ENCODE measurements around the gene ABCA10. TPM values are rescaled to one million over a fixed set of nuclear protein-coding genes. Genes with fewer than 3 reads are reported as not detected.

The ABCA10 gene
- total RNA-seq, 6 experiments from 2014 or later = 1.7 to 4.0 (median 2.0) TPM

GRCh38 chr17:69218986-69219385 is 9.6 kb downstream of the ABCA10 start:
- intact Hi-C loops (cut with DNase I) = no loop called here
- Histone ChIP-seq H3K4me1 (no peaks in the 10 kb centered on the region), H3K27ac (no peak overlapping the region), H3K4me3 (no peak overlapping the region), H3K9me3 (no peaks in the 10 kb centered on the region), H3K36me3 (no peaks in the 10 kb centered on the region), H3K27me3 (no peaks in the 10 kb centered on the region)
- DNase-seq = no peak
- no peak for TF ChIP-seq POLR2A (IDR thresholded peaks at IDR 0.05)
- no peak for TF ChIP-seq CTCF (IDR thresholded peaks at IDR 0.05)
- ATAC-seq = no peak
- WGBS (ENCODE audit: insufficient coverage, low coverage, low lambda C conversion rate, missing lambda C conversion rate) = 83% methylated on average over 3 of the region's 3 CpGs

- 95% methylated on average over 4 of the region's 9 CpGs for WGBS (ENCODE audit: insufficient coverage, low coverage, low lambda C conversion rate, missing lambda C conversion rate)
- H3K4me3 ChIP-seq = no peak overlapping the region
- H3K27me3 ChIP-seq = no peaks in the 10 kb centered on the region
- H3K27ac ChIP-seq = no peak overlapping the region
- no peaks in the 10 kb centered on the region for H3K4me1 ChIP-seq
- intact Hi-C loops (cut with DNase I) = no loop called here
- no peaks in the 10 kb centered on the region for H3K9me3 ChIP-seq
- TF ChIP-seq POLR2A (IDR thresholded peaks at IDR 0.05) (no peak), CTCF (IDR thresholded peaks at IDR 0.05) (no peak)
- ATAC-seq (no peak), DNase-seq (no peak)
- H3K36me3 ChIP-seq = no peaks in the 10 kb centered on the region
Observed at GRCh38 chr17:69213059-69213813, 15.4 kb downstream of the ABCA10 start.

GRCh38 chr17:69208640-69209039 is 20.0 kb downstream of the ABCA10 start:
- no peak overlapping the region for H3K4me3 ChIP-seq
- intact Hi-C loops (cut with DNase I) = no loop called here
- 74% methylated on average over 2 of the region's 2 CpGs for WGBS (ENCODE audit: insufficient coverage, low coverage, low lambda C conversion rate, missing lambda C conversion rate)
- H3K36me3 ChIP-seq = no peaks in the 10 kb centered on the region
- DNase-seq (no peak), ATAC-seq (no peak)
- TF ChIP-seq CTCF (IDR thresholded peaks at IDR 0.05) (no peak), POLR2A (IDR thresholded peaks at IDR 0.05) (no peak)
- no peaks in the 10 kb centered on the region for H3K4me1 ChIP-seq
- H3K27me3 ChIP-seq = no peaks in the 10 kb centered on the region
- H3K27ac ChIP-seq = no peak overlapping the region
- no peaks in the 10 kb centered on the region for H3K9me3 ChIP-seq

- 73% methylated on average over 4 of the region's 4 CpGs for WGBS (ENCODE audit: insufficient coverage, low coverage, low lambda C conversion rate, missing lambda C conversion rate)
- Histone ChIP-seq H3K4me1 (no peaks in the 10 kb centered on the region), H3K27ac (no peak overlapping the region), H3K9me3 (no peaks in the 10 kb centered on the region), H3K27me3 (no peaks in the 10 kb centered on the region), H3K4me3 (no peak overlapping the region), H3K36me3 (no peaks in the 10 kb centered on the region)
- TF ChIP-seq POLR2A (IDR thresholded peaks at IDR 0.05) = no peak
- TF ChIP-seq CTCF (IDR thresholded peaks at IDR 0.05) = no peak
- intact Hi-C loops (cut with DNase I) = no loop called here
- no peak for DNase-seq
- no peak for ATAC-seq
Observed at GRCh38 chr17:69207151-69207550, 21.5 kb downstream of the ABCA10 start.

All from right lobe of liver (tissue), 6 donors.